CD14-positive monocyte (primary cell): ENCODE measurements around the gene EEFSEC. TPM values are rescaled to one million over a fixed set of nuclear protein-coding genes. Genes with fewer than 3 reads are reported as not detected.

Source experiments
- DNase-seq, 3 donors: peaks; one replicate each; pipeline ENCODE4 v3.0.0-alpha.2; 2011 to 2022
- H2AFZ ChIP-seq: 2 replicates; pipeline ENCODE4 v1.6.0; 2012; ENCODE audit warnings: mild to moderate bottlenecking, low read depth, low read length, inconsistent platforms; ENCODE audit not compliant: insufficient read depth, poor library complexity, severe bottlenecking
- H3K27ac ChIP-seq, 2 donors: 1 replicate in 1 of 2; 2 replicates in 1 of 2; pipeline ENCODE4 v1.5.1; 2012 to 2013; ENCODE audit warnings: low read length in 2 of 2, control low read depth in 1 of 2, inconsistent platforms in 1 of 2, low read depth in 1 of 2, mild to moderate bottlenecking in 1 of 2
- H3K27me3 ChIP-seq, 2 donors: one replicate each; pipeline versions ENCODE4 v1.6.0 to v1.6.1; 2011 to 2013; ENCODE audit warnings: low read length in 2 of 2; ENCODE audit not compliant: control insufficient read depth in 2 of 2, insufficient read depth in 2 of 2
- H3K36me3 ChIP-seq, 2 donors: replicated peaks in 1 of 2; 1 replicate in 1 of 2; 2 replicates in 1 of 2; pipeline versions ENCODE4 v1.5.1 to v1.6.1; 2012 to 2013; ENCODE audit warnings: low read length in 2 of 2, control low read depth in 1 of 2, inconsistent platforms in 1 of 2, mild to moderate bottlenecking in 1 of 2; ENCODE audit not compliant: insufficient read depth in 2 of 2, control insufficient read depth in 1 of 2
- H3K4me1 ChIP-seq, 2 donors: 1 replicate in 1 of 2; 2 replicates in 1 of 2; pipeline versions ENCODE4 v1.5.1 to v1.6.1; 2012 to 2013; ENCODE audit warnings: low read length in 2 of 2, control low read depth in 1 of 2, inconsistent platforms in 1 of 2, mild to moderate bottlenecking in 1 of 2, moderate library complexity in 1 of 2; ENCODE audit not compliant: insufficient read depth in 2 of 2, control insufficient read depth in 1 of 2
- H3K4me2 ChIP-seq: replicated peaks from 2 replicates; pipeline ENCODE3; 2012; ENCODE audit warnings: low read length, moderate library complexity, mild to moderate bottlenecking; ENCODE audit not compliant: poor library complexity, severe bottlenecking; ENCODE audit errors: extremely low read depth
- H3K4me3 ChIP-seq, 3 experiments: fragments of 200-600 bp in 1 of 3; sonication (generic) in 1 of 3; replicated peaks in 1 of 3; 1 replicate in 2 of 3; 2 replicates in 1 of 3; pipeline ENCODE4 v1.5.1; 2011 to 2013; ENCODE audit warnings: low read length in 3 of 3, mild to moderate bottlenecking in 3 of 3, control low read depth in 2 of 3, low read depth in 2 of 3, inconsistent platforms in 1 of 3, moderate library complexity in 1 of 3
- H3K79me2 ChIP-seq: 2 replicates; pipeline ENCODE4 v1.6.0; 2012; ENCODE audit warnings: mild to moderate bottlenecking, control low read depth, inconsistent platforms, low read length, moderate library complexity; ENCODE audit not compliant: insufficient read depth
- H3K9ac ChIP-seq: 2 replicates; pipeline ENCODE4 v1.6.0; 2017; ENCODE audit warnings: low read length, mild to moderate bottlenecking; ENCODE audit not compliant: insufficient read depth, poor library complexity, severe bottlenecking
- H3K9me3 ChIP-seq, 2 donors: replicated peaks in 1 of 2; 1 replicate in 1 of 2; 2 replicates in 1 of 2; pipeline versions ENCODE4 v1.5.1 to v1.6.1; 2012 to 2013; ENCODE audit warnings: low read length in 2 of 2, control low read depth in 1 of 2; ENCODE audit not compliant: control insufficient read depth in 1 of 2, insufficient read depth in 1 of 2
- H4K20me1 ChIP-seq: 2 replicates; pipeline ENCODE4 v1.6.0; 2012; ENCODE audit warnings: mild to moderate bottlenecking, low read length, control low read depth, moderate library complexity; ENCODE audit not compliant: insufficient read depth
- H3K27ac Mint-ChIP-seq, 7 donors: one replicate each; pipeline ENCODE4 v1.8.0; 2020; ENCODE audit warnings: mild to moderate bottlenecking in 7 of 7, mixed read lengths in 7 of 7, moderate library complexity in 6 of 7, inconsistent platforms in 2 of 7
- H3K27me3 Mint-ChIP-seq, 3 donors: one replicate each; pipeline ENCODE4 v1.8.0; 2021 to 2022; ENCODE audit warnings: low read depth in 3 of 3, mild to moderate bottlenecking in 3 of 3, mixed read lengths in 3 of 3, moderate library complexity in 3 of 3, inconsistent platforms in 1 of 3
- H3K36me3 Mint-ChIP-seq, 2 donors: one replicate each; pipeline ENCODE4 v1.8.0; 2020; ENCODE audit warnings: mixed read lengths in 2 of 2, inconsistent platforms in 1 of 2, mild to moderate bottlenecking in 1 of 2
- H3K4me1 Mint-ChIP-seq: one replicate; pipeline ENCODE4 v1.8.0; 2020; ENCODE audit warnings: mild to moderate bottlenecking, mixed read lengths
- H3K4me3 Mint-ChIP-seq, 2 donors: one replicate each; pipeline ENCODE4 v1.8.0; 2020; ENCODE audit warnings: mild to moderate bottlenecking in 2 of 2, mixed read lengths in 2 of 2, moderate library complexity in 1 of 2
- H3K9me3 Mint-ChIP-seq, 7 donors: one replicate each; pipeline ENCODE4 v1.8.0; 2020 to 2022; ENCODE audit warnings: mixed read lengths in 7 of 7, mild to moderate bottlenecking in 6 of 7, moderate library complexity in 6 of 7, inconsistent platforms in 2 of 7
- CTCF ChIP-seq: fragments of 200-600 bp; IDR thresholded peaks from one replicate; pipeline ENCODE4 v1.8.0; 2022; ENCODE audit warnings: antibody characterized with exemption, mild to moderate bottlenecking
- WGBS: methylation state at CpG from one replicate; pipeline ENCODE4 v1.1.5; 2013; ENCODE audit warnings: missing lambda C conversion rate; ENCODE audit not compliant: insufficient coverage; 5-methylcytosine and 5-hydroxymethylcytosine counted together
- intact Hi-C, 2 donors: fragments of 100-400 bp; cut with micrococcal nuclease; formaldehyde crosslinking; loops; one replicate each; pipeline versions ENCODE4 v1.15.0 to v1.15.1; 2023
- polyA plus RNA-seq, 3 donors: library from polyadenylated mRNA; depleted of rRNA in 1 of 3; unstranded in 2 of 3; stranded (reverse) in 1 of 3; fragments of 300-500 nt in 2 of 3; fragments of >200 nt in 1 of 3; fragmentation: Illumina TruSeq in 2 of 3; gene quantifications; 1 replicate in 2 of 3; 2 replicates in 1 of 3; pipeline ENCODE4 v1.2.3, GENCODE V29; 2012 to 2021

EEFSEC gene
- polyA plus RNA-seq, 3 donors: 13.3 to 14.9 (median 14.9) TPM

GRCh38 chr3:128311441-128311844, 158.2 kb downstream of the EEFSEC start:
- H3K4me1 ChIP-seq: no peaks in the 10 kb centered on the region
- no peak overlapping the region for H3K27ac Mint-ChIP-seq

GRCh38 chr3:128312271-128312670, 159.0 kb downstream of the EEFSEC start:
- H3K27ac ChIP-seq: no peak overlapping the region
- WGBS: over 99% methylated on average over 9 of the region's 10 CpGs
- Mint-ChIP-seq H3K27me3 (peaks cover 0 to 3% (median 0%) of the 10 kb centered on the region in 3 donors), H3K4me3 (no peak overlapping the region), H3K4me1 (no peaks in the 10 kb centered on the region), H3K27ac (no peak overlapping the region), H3K36me3 (peaks cover 35 to 39% of the 10 kb centered on the region in 2 donors), H3K9me3 (no peaks in the 10 kb centered on the region)
- intact Hi-C loops: no loop called here
- H4K20me1 ChIP-seq: no peaks in the 10 kb centered on the region
- no peaks in the 10 kb centered on the region for H3K4me1 ChIP-seq
- H3K4me3 ChIP-seq: no peak overlapping the region
- H3K79me2 ChIP-seq: no peaks in the 10 kb centered on the region
- TF ChIP-seq CTCF: no peak
- no peak overlapping the region for H2AFZ ChIP-seq
- DNase-seq: no peak
- no peaks in the 10 kb centered on the region for H3K27me3 ChIP-seq
- H3K9me3 ChIP-seq: no peaks in the 10 kb centered on the region
- no peak overlapping the region for H3K4me2 ChIP-seq
- H3K36me3 ChIP-seq: peaks cover 0 to 33% of the 10 kb centered on the region in 2 donors
- H3K9ac ChIP-seq: no peak overlapping the region

More at GRCh38 chr3:128311441-128311844, 158.2 kb downstream of the EEFSEC start:
- H2AFZ ChIP-seq: no peak overlapping the region
- no peaks in the 10 kb centered on the region for H3K79me2 ChIP-seq
- H3K4me3 Mint-ChIP-seq: no peak overlapping the region
- peaks cover 32 to 37% of the 10 kb centered on the region in 2 donors for H3K36me3 Mint-ChIP-seq
- no peak for DNase-seq
- no peak overlapping the region for H3K4me2 ChIP-seq
- WGBS: 97% methylated on average over 4 of the region's 5 CpGs
- no peaks in the 10 kb centered on the region for H3K4me1 Mint-ChIP-seq
- intact Hi-C loops: no loop called here
- TF ChIP-seq CTCF: no peak
- H3K9me3 ChIP-seq: no peaks in the 10 kb centered on the region
- H3K9me3 Mint-ChIP-seq: no peaks in the 10 kb centered on the region
- H3K9ac ChIP-seq: no peak overlapping the region
- H4K20me1 ChIP-seq: no peaks in the 10 kb centered on the region
- H3K27ac ChIP-seq: no peak overlapping the region
- H3K36me3 ChIP-seq: peaks cover 0 to 33% of the 10 kb centered on the region in 2 donors
- H3K4me3 ChIP-seq: no peak overlapping the region
- peaks cover 0 to 3% (median 0%) of the 10 kb centered on the region in 3 donors for H3K27me3 Mint-ChIP-seq
- H3K27me3 ChIP-seq: no peaks in the 10 kb centered on the region
